ENCODE results near the gene ACAD10.
"Not testable (repeated sequence)": the region's sequence is repeated elsewhere in the genome, so short reads cannot be mapped to it uniquely, and the experiment has no call there.

ACAD10 gene

GRCh38 chr12:111685811-111686573, at the start of gene ACAD10, which contains the start of gene BRAP:
Gene ACAD10 (plus strand): TSS chr12:111686053. CDS start chr12:111692710, 6,657 bp downstream.
Gene BRAP (minus strand): TSS chr12:111685956. CDS start chr12:111685792, 164 bp downstream.
- DNase-seq (ENCODE audit: low spot score) = peak; percentile 99

- peak; percentile 78 for DNase-seq (ENCODE audit: low spot score)
These were observed 49.5 kb upstream of the ACAD10 start for GRCh38 chr12:111636209-111636945.

- no peak for DNase-seq (ENCODE audit: low spot score)
These were observed 47.3 kb upstream of the ACAD10 start for GRCh38 chr12:111638556-111638955.

GRCh38 chr12:111640506-111640905, 45.3 kb upstream of the ACAD10 start:
- DNase-seq (ENCODE audit: low spot score) = no peak

- DNase-seq (ENCODE audit: low spot score) = no peak
These were observed 43.0 kb upstream of the ACAD10 start for GRCh38 chr12:111642681-111643426.

GRCh38 chr12:111643427-111643826, 42.4 kb upstream of the ACAD10 start:
- DNase-seq (ENCODE audit: low spot score) = no peak

- no peak for DNase-seq (ENCODE audit: low spot score)
These were observed 40.4 kb upstream of the ACAD10 start for GRCh38 chr12:111645433-111645832.

- DNase-seq (ENCODE audit: low spot score) = no peak
These were observed 34.9 kb upstream of the ACAD10 start for GRCh38 chr12:111650912-111651311.

- DNase-seq (ENCODE audit: low spot score) = not testable (repeated sequence)
These were observed 33.3 kb upstream of the ACAD10 start for GRCh38 chr12:111652530-111652929.

- DNase-seq (ENCODE audit: low spot score) = no peak
These were observed 32.3 kb upstream of the ACAD10 start for GRCh38 chr12:111653596-111653995.

GRCh38 chr12:111655356-111655755, 30.5 kb upstream of the ACAD10 start:
- no peak for DNase-seq (ENCODE audit: low spot score)

- no peak for DNase-seq (ENCODE audit: low spot score)
These were observed 29.8 kb upstream of the ACAD10 start for GRCh38 chr12:111656016-111656415.

- peak; percentile 29 for DNase-seq (ENCODE audit: low spot score)
These were observed 21.4 kb upstream of the ACAD10 start for GRCh38 chr12:111664499-111664898.

GRCh38 chr12:111664961-111665865, 20.6 kb upstream of the ACAD10 start:
- DNase-seq (ENCODE audit: low spot score) = no peak

GRCh38 chr12:111672822-111673381, 13.0 kb upstream of the ACAD10 start:
- no peak for DNase-seq (ENCODE audit: low spot score)

- DNase-seq (ENCODE audit: low spot score) = no peak
These were observed 12.3 kb upstream of the ACAD10 start for GRCh38 chr12:111673503-111673902.

- DNase-seq (ENCODE audit: low spot score) = no peak
These were observed 8.7 kb upstream of the ACAD10 start for GRCh38 chr12:111677186-111677585.

- DNase-seq (ENCODE audit: low spot score) = not testable (repeated sequence)
These were observed 1.2 kb upstream of the ACAD10 start for GRCh38 chr12:111684485-111685198.

- DNase-seq (ENCODE audit: low spot score) = no peak
These were observed 487 bp upstream of the ACAD10 start for GRCh38 chr12:111685322-111685810.

GRCh38 chr12:111686574-111687105, 787 bp downstream of the ACAD10 start:
- no peak for DNase-seq (ENCODE audit: low spot score)

Data from iPS-NIHi11 (cell line).